Caco-2 (cell line): Measurements from ENCODE around the gene AQP9. TPM values are rescaled to one million over a fixed set of nuclear protein-coding genes. Genes with fewer than 3 reads are reported as not detected.

Experiments
- BruUV-seq: library from RNA; stranded (reverse); fragments of 400-500 nt; replicated peaks from 2 replicates; lab custom pipeline; 2021; lab: Mats Ljungman, UMichigan
- CTCF ChIA-PET: fragments of 300-600 bp; sonication (Branson Sonifier 250); formaldehyde crosslinking; loops from one replicate; lab custom pipeline; 2022; ENCODE audit warnings: antibody characterized with exemption; lab: Charles Lee
- POLR2A ChIA-PET: fragments of 300-600 bp; sonication (Branson Sonifier 250); formaldehyde crosslinking; loops from one replicate; lab custom pipeline; 2022; ENCODE audit warnings: antibody characterized with exemption; lab: Charles Lee
- DNase-seq, 2 experiments: peaks; one replicate each; pipeline versions ENCODE4 v3.0.0 to v3.0.0-alpha.2; 2020 to 2022
- H3K27me3 ChIP-seq: replicated peaks from 2 replicates; pipeline ENCODE4 v1.6.0; 2011; ENCODE audit warnings: low read length; ENCODE audit not compliant: control insufficient read depth, insufficient read depth
- H3K36me3 ChIP-seq: 2 replicates; pipeline ENCODE4 v1.5.1; 2011; ENCODE audit warnings: low read length; ENCODE audit not compliant: control insufficient read depth, insufficient read depth
- H3K4me1 ChIP-seq: fragments of 250-450 bp; sonication (Bioruptor Pico); 2 replicates; pipeline ENCODE4 v1.5.1; 2020; ENCODE audit warnings: mild to moderate bottlenecking
- H3K4me3 ChIP-seq: 2 replicates; pipeline ENCODE4 v1.5.1; 2011; ENCODE audit warnings: low read depth, mild to moderate bottlenecking, control low read depth, low read length
- H3K9me3 ChIP-seq: fragments of 250-450 bp; sonication (Bioruptor Pico); 2 replicates; pipeline ENCODE4 v1.5.1; 2020; ENCODE audit warnings: mild to moderate bottlenecking, moderate library complexity
- H3K27ac Mint-ChIP-seq: one replicate; pipeline ENCODE4 v1.8.0; 2022; ENCODE audit warnings: mixed read lengths; ENCODE audit not compliant: unreplicated experiment
- H3K27me3 Mint-ChIP-seq: one replicate; pipeline ENCODE4 v1.8.0; 2022; ENCODE audit warnings: mixed read lengths; ENCODE audit not compliant: insufficient read depth, unreplicated experiment
- H3K36me3 Mint-ChIP-seq: one replicate; pipeline ENCODE4 v1.8.0; 2022; ENCODE audit warnings: mild to moderate bottlenecking, mixed read lengths; ENCODE audit not compliant: insufficient read depth, unreplicated experiment
- H3K4me1 Mint-ChIP-seq: one replicate; pipeline ENCODE4 v1.8.0; 2022; ENCODE audit warnings: low read depth, mixed read lengths; ENCODE audit not compliant: unreplicated experiment
- H3K4me3 Mint-ChIP-seq: one replicate; pipeline ENCODE4 v1.8.0; 2022; ENCODE audit warnings: mild to moderate bottlenecking, moderate library complexity, mixed read lengths; ENCODE audit not compliant: unreplicated experiment
- H3K9me3 Mint-ChIP-seq: one replicate; pipeline ENCODE4 v1.8.0; 2022; ENCODE audit warnings: mixed read lengths; ENCODE audit not compliant: unreplicated experiment
- CTCF ChIP-seq, 2 experiments: fragments of 200-600 bp in 1 of 2; IDR thresholded peaks; 1 replicate in 1 of 2; 2 replicates in 1 of 2; pipeline versions ENCODE4 v1.5.1 to v1.8.0; 2011 to 2022; ENCODE audit warnings: antibody characterized with exemption in 1 of 2, control low read depth in 1 of 2, inconsistent platforms in 1 of 2, low read depth in 1 of 2, low read length in 1 of 2, mild to moderate bottlenecking in 1 of 2, moderate library complexity in 1 of 2; ENCODE audit not compliant: insufficient read depth in 1 of 2, severe bottlenecking in 1 of 2, unreplicated experiment in 1 of 2
- intact Hi-C: fragments of 100-400 bp; cut with micrococcal nuclease; formaldehyde crosslinking; loops from one replicate; pipeline ENCODE4 v1.10.0; 2022; ENCODE audit not compliant: unreplicated experiment
- total RNA-seq: library from RNA; stranded (reverse); gene quantifications from 2 replicates; pipeline ENCODE4 v1.2.3, GENCODE V29; 2022

The AQP9 gene
- total RNA-seq, 1 experiment from 2014 or later: not detected

- CTCF ChIA-PET: no interaction called here
- Histone ChIP-seq H3K36me3 (no peaks in the 10 kb centered on the region), H3K27me3 (no peaks in the 10 kb centered on the region; the same call in 1 of the 2 replicates), H3K9me3 (no peaks in the 10 kb centered on the region), H3K4me3 (no peak overlapping the region), H3K4me1 (no peaks in the 10 kb centered on the region)
- intact Hi-C loops: no loop called here
- BruUV-seq: no TSS peak
- POLR2A ChIA-PET: no interaction called here
- Mint-ChIP-seq H3K27ac (no peak overlapping the region), H3K36me3 (no peaks in the 10 kb centered on the region), H3K4me3 (no peak overlapping the region), H3K27me3 (peaks cover 28% of the 10 kb centered on the region), H3K9me3 (no peaks in the 10 kb centered on the region), H3K4me1 (no peaks in the 10 kb centered on the region)
- TF ChIP-seq CTCF (IDR thresholded peaks at IDR 0.05; ENCODE audit: insufficient read depth in 1 of 2, low read depth in 1 of 2, low read length in 1 of 2, severe bottlenecking in 1 of 2, unreplicated experiment in 1 of 2): no peak
- no peak for DNase-seq
These were observed 23.3 kb downstream of the AQP9 start for GRCh38 chr15:58161436-58161930.

- Mint-ChIP-seq H3K4me1 (no peaks in the 10 kb centered on the region), H3K27me3 (peaks cover 29% of the 10 kb centered on the region), H3K36me3 (no peaks in the 10 kb centered on the region), H3K27ac (no peak overlapping the region), H3K9me3 (no peaks in the 10 kb centered on the region), H3K4me3 (no peak overlapping the region)
- TF ChIP-seq CTCF (IDR thresholded peaks at IDR 0.05; ENCODE audit: insufficient read depth in 1 of 2, low read depth in 1 of 2, low read length in 1 of 2, severe bottlenecking in 1 of 2, unreplicated experiment in 1 of 2): no peak
- ChIA-PET POLR2A (no interaction called here), CTCF (no interaction called here)
- no peak for DNase-seq
- intact Hi-C loops: no loop called here
- Histone ChIP-seq H3K4me1 (no peaks in the 10 kb centered on the region), H3K9me3 (no peaks in the 10 kb centered on the region), H3K27me3 (no peaks in the 10 kb centered on the region; the same call in 1 of the 2 replicates), H3K4me3 (no peak overlapping the region), H3K36me3 (no peaks in the 10 kb centered on the region)
- BruUV-seq: no TSS peak
These were observed 25.8 kb downstream of the AQP9 start for GRCh38 chr15:58163985-58164384.

- Mint-ChIP-seq H3K4me1 (no peaks in the 10 kb centered on the region), H3K27ac (no peak overlapping the region), H3K36me3 (no peaks in the 10 kb centered on the region), H3K4me3 (no peak overlapping the region), H3K9me3 (no peaks in the 10 kb centered on the region), H3K27me3 (peaks cover 26% of the 10 kb centered on the region)
- Histone ChIP-seq H3K9me3 (no peaks in the 10 kb centered on the region), H3K36me3 (no peaks in the 10 kb centered on the region), H3K4me1 (no peaks in the 10 kb centered on the region), H3K4me3 (no peak overlapping the region), H3K27me3 (no peaks in the 10 kb centered on the region; the same call in 1 of the 2 replicates)
- TF ChIP-seq CTCF (IDR thresholded peaks at IDR 0.05; ENCODE audit: insufficient read depth in 1 of 2, low read depth in 1 of 2, low read length in 1 of 2, severe bottlenecking in 1 of 2, unreplicated experiment in 1 of 2): no peak
- POLR2A ChIA-PET: no interaction called here
- intact Hi-C loops: no loop called here
- no TSS peak for BruUV-seq
- CTCF ChIA-PET: no interaction called here
- no peak for DNase-seq
These were observed 26.7 kb downstream of the AQP9 start for GRCh38 chr15:58164926-58165325.
